Body of pancreas (tissue), 4 donors: ENCODE measurements around the gene GRAMD4.

Experiments
- CTCF ChIP-seq, 7 experiments: fragments of 450-650 bp in 4 of 7; fragments of 200-600 bp in 3 of 7; sonication (generic) in 3 of 7; IDR thresholded peaks; one replicate each; pipeline ENCODE4 v1.5.1; 2016 to 2019; ENCODE audit warnings: antibody characterized with exemption in 7 of 7
- POLR2A ChIP-seq, 3 donors: fragments of 450-650 bp; IDR thresholded peaks; one replicate each; pipeline ENCODE4 v1.6.1; 2016; ENCODE audit warnings: antibody characterized with exemption in 3 of 3, mild to moderate bottlenecking in 2 of 3

GRCh38 chr22:46589871-46590271 lies 30.3 kb upstream of the GRAMD4 start:
- TF ChIP-seq CTCF (IDR thresholded peaks at IDR 0.05), result no peak
- TF ChIP-seq POLR2A (IDR thresholded peaks at IDR 0.05), result no peak
